GM12801 (cell line): ENCODE measurements around the gene CALML4.

Source experiments
- CTCF ChIP-seq: IDR thresholded peaks from one replicate; pipeline ENCODE4 v1.5.1; 2011; ENCODE audit warnings: control low read depth; ENCODE audit not compliant: insufficient read length; ENCODE audit errors: extremely low read depth

The CALML4 gene

GRCh38 chr15:68201153-68201878 is 3.8 kb downstream of the CALML4 start:
- no peak for TF ChIP-seq CTCF

- TF ChIP-seq CTCF = no peak
Measured at GRCh38 chr15:68200016-68200861, 4.9 kb downstream of the CALML4 start.

GRCh38 chr15:68199340-68199739 is 5.8 kb downstream of the CALML4 start:
- TF ChIP-seq CTCF = no peak

- no peak for TF ChIP-seq CTCF
Measured at GRCh38 chr15:68197661-68198437, 7.3 kb downstream of the CALML4 start.

GRCh38 chr15:68197170-68197492 is 8.0 kb downstream of the CALML4 start:
- no peak for TF ChIP-seq CTCF

GRCh38 chr15:68196445-68197169 is 8.5 kb downstream of the CALML4 start:
- no peak for TF ChIP-seq CTCF
